Astrocyte (in vitro differentiated cells and primary cell): ENCODE results near the gene LPIN3. TPM values are rescaled to one million over a fixed set of nuclear protein-coding genes. Genes with fewer than 3 reads are reported as not detected.

Experiments
- DNase-seq: peaks from one replicate; pipeline ENCODE4 v3.0.0-alpha.2; 2010; ENCODE audit warnings: low read depth
- FAIRE-seq: peaks from 2 replicates; lab custom pipeline; 2011; peaks lifted over from hg19 to GRCh38; lab: Jason Lieb, UNC
- H2AFZ ChIP-seq: 2 replicates; pipeline ENCODE4 v1.6.0; 2012; ENCODE audit warnings: low read depth, low read length, inconsistent platforms
- H3K27ac ChIP-seq: 2 replicates; pipeline ENCODE4 v1.5.1; 2011; ENCODE audit warnings: low read depth, low read length, inconsistent platforms
- H3K27me3 ChIP-seq: 2 replicates; pipeline ENCODE4 v1.6.0; 2011; ENCODE audit warnings: low read length, inconsistent platforms; ENCODE audit not compliant: insufficient read depth
- H3K36me3 ChIP-seq: 2 replicates; pipeline ENCODE4 v1.5.1; 2011; ENCODE audit warnings: low read length, inconsistent platforms; ENCODE audit not compliant: insufficient read depth
- H3K4me1 ChIP-seq: 2 replicates; pipeline ENCODE4 v1.5.1; 2011; ENCODE audit warnings: low read length, inconsistent platforms; ENCODE audit not compliant: insufficient read depth
- H3K4me2 ChIP-seq: 2 replicates; pipeline ENCODE4 v1.6.0; 2012; ENCODE audit warnings: low read length, inconsistent platforms
- H3K4me3 ChIP-seq: 2 replicates; pipeline ENCODE4 v1.5.1; 2011; ENCODE audit warnings: low read depth, mild to moderate bottlenecking, low read length, inconsistent platforms; ENCODE audit not compliant: insufficient read depth
- H3K79me2 ChIP-seq: 2 replicates; pipeline ENCODE4 v1.6.0; 2012; ENCODE audit warnings: mild to moderate bottlenecking, low read length, inconsistent platforms; ENCODE audit not compliant: insufficient read depth
- H3K9ac ChIP-seq: 2 replicates; pipeline ENCODE4 v1.6.0; 2012; ENCODE audit warnings: mild to moderate bottlenecking, low read length, inconsistent platforms
- H3K9me3 ChIP-seq: 2 replicates; pipeline ENCODE4 v1.5.1; 2012; ENCODE audit warnings: low read depth, mild to moderate bottlenecking, low read length, inconsistent platforms; ENCODE audit not compliant: insufficient read depth
- H4K20me1 ChIP-seq: 2 replicates; pipeline ENCODE4 v1.6.0; 2012; ENCODE audit warnings: low read length, inconsistent platforms; ENCODE audit not compliant: insufficient read depth
- H3K27ac Mint-ChIP-seq: one replicate; pipeline ENCODE4 v1.8.0; 2021; ENCODE audit warnings: mild to moderate bottlenecking, mixed read lengths; ENCODE audit not compliant: unreplicated experiment
- H3K27me3 Mint-ChIP-seq: one replicate; pipeline ENCODE4 v1.8.0; 2021; ENCODE audit warnings: low read depth, mixed read lengths; ENCODE audit not compliant: unreplicated experiment
- H3K36me3 Mint-ChIP-seq: one replicate; pipeline ENCODE4 v1.8.0; 2021; ENCODE audit warnings: low read depth, mixed read lengths; ENCODE audit not compliant: unreplicated experiment
- H3K4me1 Mint-ChIP-seq: one replicate; pipeline ENCODE4 v1.8.0; 2021; ENCODE audit warnings: low read depth, mixed read lengths; ENCODE audit not compliant: unreplicated experiment
- H3K4me3 Mint-ChIP-seq: one replicate; pipeline ENCODE4 v1.8.0; 2021; ENCODE audit warnings: mild to moderate bottlenecking, moderate library complexity, mixed read lengths; ENCODE audit not compliant: unreplicated experiment
- H3K9me3 Mint-ChIP-seq: one replicate; pipeline ENCODE4 v1.8.0; 2021; ENCODE audit warnings: mild to moderate bottlenecking, mixed read lengths; ENCODE audit not compliant: unreplicated experiment
- EZH2 ChIP-seq: IDR thresholded peaks from 2 replicates; pipeline ENCODE4 v1.6.1; 2012; ENCODE audit warnings: mild to moderate bottlenecking, low read length, inconsistent platforms; ENCODE audit not compliant: insufficient read depth
- total RNA-seq: library from RNA; stranded (reverse); gene quantifications from 2 replicates; pipeline ENCODE4 v1.2.1, GENCODE V29; 2021
- TF ChIP-seq, protein P1 (sequence below): IDR thresholded peaks from 2 replicates; pipeline ENCODE4 v1.5.1; 2011; ENCODE audit warnings: low read depth, mild to moderate bottlenecking, inconsistent platforms, low read length, moderate library complexity; ENCODE audit not compliant: insufficient read depth

Gene LPIN3
- total RNA-seq, 1 donor from 2014 or later: 18.0 TPM

DNA sequence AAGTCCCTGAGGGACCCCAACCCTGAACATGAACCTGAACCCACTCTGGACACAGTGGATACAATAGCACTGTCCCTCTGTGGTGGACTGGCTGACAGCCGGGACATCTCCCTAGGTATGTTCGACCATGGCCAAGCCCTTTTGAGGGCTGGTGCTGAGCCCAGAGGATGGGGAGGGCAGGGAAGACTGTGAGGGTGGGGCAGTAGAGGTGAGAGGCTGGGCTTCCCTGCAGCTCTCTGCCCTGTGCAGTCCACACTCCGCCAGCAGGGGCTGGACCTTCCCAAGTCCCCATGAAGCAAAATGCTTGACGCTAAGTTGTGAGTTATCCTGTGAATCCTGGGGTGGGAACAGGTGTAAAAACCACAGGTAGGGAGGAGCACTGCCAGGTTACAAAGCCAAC is 11.5 kb downstream of the LPIN3 start:
- H3K27me3 Mint-ChIP-seq: no peaks in the 10 kb centered on the region
- Histone ChIP-seq H3K4me2 (no peak overlapping the region), H3K27me3 (no peaks in the 10 kb centered on the region), H3K79me2 (no peaks in the 10 kb centered on the region), H4K20me1 (no peaks in the 10 kb centered on the region), H3K4me1 (no peaks in the 10 kb centered on the region), H3K9me3 (no peaks in the 10 kb centered on the region), H2AFZ (no peak overlapping the region), H3K27ac (no peak overlapping the region), H3K4me3 (no peak overlapping the region), H3K9ac (no peak overlapping the region), H3K36me3 (no peaks in the 10 kb centered on the region)
- DNase-seq (no peak), FAIRE-seq (no peak)
- no peaks in the 10 kb centered on the region for H3K9me3 Mint-ChIP-seq
- H3K4me3 Mint-ChIP-seq: no peak overlapping the region
- H3K4me1 Mint-ChIP-seq: no peaks in the 10 kb centered on the region
- no peak overlapping the region for H3K27ac Mint-ChIP-seq
- H3K36me3 Mint-ChIP-seq: peaks cover 44% of the 10 kb centered on the region
- TF ChIP-seq, protein P1, sequence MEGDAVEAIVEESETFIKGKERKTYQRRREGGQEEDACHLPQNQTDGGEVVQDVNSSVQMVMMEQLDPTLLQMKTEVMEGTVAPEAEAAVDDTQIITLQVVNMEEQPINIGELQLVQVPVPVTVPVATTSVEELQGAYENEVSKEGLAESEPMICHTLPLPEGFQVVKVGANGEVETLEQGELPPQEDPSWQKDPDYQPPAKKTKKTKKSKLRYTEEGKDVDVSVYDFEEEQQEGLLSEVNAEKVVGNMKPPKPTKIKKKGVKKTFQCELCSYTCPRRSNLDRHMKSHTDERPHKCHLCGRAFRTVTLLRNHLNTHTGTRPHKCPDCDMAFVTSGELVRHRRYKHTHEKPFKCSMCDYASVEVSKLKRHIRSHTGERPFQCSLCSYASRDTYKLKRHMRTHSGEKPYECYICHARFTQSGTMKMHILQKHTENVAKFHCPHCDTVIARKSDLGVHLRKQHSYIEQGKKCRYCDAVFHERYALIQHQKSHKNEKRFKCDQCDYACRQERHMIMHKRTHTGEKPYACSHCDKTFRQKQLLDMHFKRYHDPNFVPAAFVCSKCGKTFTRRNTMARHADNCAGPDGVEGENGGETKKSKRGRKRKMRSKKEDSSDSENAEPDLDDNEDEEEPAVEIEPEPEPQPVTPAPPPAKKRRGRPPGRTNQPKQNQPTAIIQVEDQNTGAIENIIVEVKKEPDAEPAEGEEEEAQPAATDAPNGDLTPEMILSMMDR: no peak
- TF ChIP-seq EZH2: no peak

DNA sequence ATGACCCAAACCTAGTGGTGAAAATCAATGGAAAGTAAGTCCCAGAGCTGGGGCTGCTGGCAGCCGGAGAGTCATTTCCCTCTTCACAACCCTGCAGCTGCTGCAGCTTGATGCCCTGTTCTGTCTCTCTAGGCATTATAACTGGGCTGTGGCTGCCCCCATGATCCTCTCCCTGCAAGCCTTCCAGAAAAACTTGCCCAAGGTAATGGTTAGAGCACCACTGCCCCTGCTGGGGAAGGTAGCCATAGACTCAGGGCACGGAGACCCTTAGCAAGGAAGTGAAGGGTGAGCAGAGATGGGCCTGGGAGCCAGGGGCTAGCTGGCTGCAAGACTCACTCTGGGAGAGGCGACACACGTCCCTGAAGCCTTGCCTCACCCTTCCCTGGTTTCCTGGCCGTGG is 12.0 kb downstream of the LPIN3 start:
- no peak for TF ChIP-seq EZH2
- TF ChIP-seq, protein P1: no peak
- H3K4me3 Mint-ChIP-seq: no peak overlapping the region
- Histone ChIP-seq H3K27ac (no peak overlapping the region), H3K4me1 (no peaks in the 10 kb centered on the region), H3K9ac (no peak overlapping the region), H3K36me3 (no peaks in the 10 kb centered on the region), H3K9me3 (no peaks in the 10 kb centered on the region), H3K4me2 (no peak overlapping the region), H3K4me3 (no peak overlapping the region), H3K27me3 (no peaks in the 10 kb centered on the region), H3K79me2 (no peaks in the 10 kb centered on the region), H4K20me1 (no peaks in the 10 kb centered on the region), H2AFZ (no peak overlapping the region)
- H3K4me1 Mint-ChIP-seq: no peaks in the 10 kb centered on the region
- no peak for DNase-seq
- H3K9me3 Mint-ChIP-seq: no peaks in the 10 kb centered on the region
- no peak overlapping the region for H3K27ac Mint-ChIP-seq
- FAIRE-seq: no peak
- peaks cover 42% of the 10 kb centered on the region for H3K36me3 Mint-ChIP-seq
- no peaks in the 10 kb centered on the region for H3K27me3 Mint-ChIP-seq

DNA sequence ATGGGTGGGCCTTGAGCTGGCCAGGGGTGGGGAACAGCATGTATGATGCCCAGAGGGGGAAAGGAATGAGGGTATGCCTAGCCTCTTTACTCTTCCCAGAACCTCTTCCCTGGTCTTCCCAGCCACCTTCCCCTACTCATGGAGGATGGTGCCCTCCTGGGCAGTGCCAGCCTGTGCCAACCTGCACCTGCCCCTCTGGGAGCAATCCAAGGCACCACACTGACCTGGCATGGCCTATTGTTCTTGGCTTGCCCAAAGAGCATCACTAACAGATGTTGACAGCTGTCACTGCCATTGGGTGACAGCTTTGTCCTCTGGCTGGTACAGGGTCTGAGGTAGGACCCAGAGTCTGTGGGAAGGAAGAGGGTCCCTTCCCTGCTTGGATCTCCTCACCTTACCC is 12.9 kb downstream of the LPIN3 start:
- Mint-ChIP-seq H3K9me3 (no peaks in the 10 kb centered on the region), H3K27me3 (no peaks in the 10 kb centered on the region), H3K27ac (no peak overlapping the region), H3K4me3 (no peak overlapping the region), H3K4me1 (no peaks in the 10 kb centered on the region), H3K36me3 (peaks cover 44% of the 10 kb centered on the region)
- no peak for FAIRE-seq
- H3K36me3 ChIP-seq: no peaks in the 10 kb centered on the region
- H3K27ac ChIP-seq: no peak overlapping the region
- TF ChIP-seq, protein P1: no peak
- no peak for TF ChIP-seq EZH2
- H3K4me2 ChIP-seq: no peak overlapping the region
- no peaks in the 10 kb centered on the region for H4K20me1 ChIP-seq
- H3K4me3 ChIP-seq: no peak overlapping the region
- no peak overlapping the region for H2AFZ ChIP-seq
- H3K4me1 ChIP-seq: no peaks in the 10 kb centered on the region
- no peaks in the 10 kb centered on the region for H3K27me3 ChIP-seq
- H3K9ac ChIP-seq: no peak overlapping the region
- no peaks in the 10 kb centered on the region for H3K9me3 ChIP-seq
- H3K79me2 ChIP-seq: no peaks in the 10 kb centered on the region
- DNase-seq: no peak
